ENCODE data around the gene USP15.

USP15 gene

GRCh38 chr12:62258941-62259630 is 1.1 kb upstream of the USP15 start:
- no peak for DNase-seq

GRCh38 chr12:62259631-62259992 is 592 bp upstream of the USP15 start:
- DNase-seq, result no peak

GRCh38 chr12:62260733-62261683 is 804 bp downstream of the USP15 start:
- peak; percentile 11 for DNase-seq

GRCh38 chr12:62261876-62262517 is 1.8 kb downstream of the USP15 start:
- DNase-seq, result no peak

GRCh38 chr12:62263232-62263631 is 3.0 kb downstream of the USP15 start:
- no peak for DNase-seq

GRCh38 chr12:62263966-62264365 is 3.8 kb downstream of the USP15 start:
- no peak for DNase-seq

- no peak for DNase-seq
Measured at GRCh38 chr12:62264706-62265105, 4.5 kb downstream of the USP15 start.

- DNase-seq, result no peak
Measured at GRCh38 chr12:62265511-62265910, 5.3 kb downstream of the USP15 start.

GRCh38 chr12:62267026-62267425 is 6.8 kb downstream of the USP15 start:
- no peak for DNase-seq

GRCh38 chr12:62267480-62267879 is 7.3 kb downstream of the USP15 start:
- DNase-seq, result no peak

- no peak for DNase-seq
Measured at GRCh38 chr12:62268956-62269355, 8.8 kb downstream of the USP15 start.

GRCh38 chr12:62269464-62270228 is 9.4 kb downstream of the USP15 start:
- no peak for DNase-seq

- DNase-seq, result no peak
Measured at GRCh38 chr12:62270384-62270783, 10.2 kb downstream of the USP15 start.

- no peak for DNase-seq
Measured at GRCh38 chr12:62270872-62271271, 10.7 kb downstream of the USP15 start.

GRCh38 chr12:62272936-62273552 is 12.8 kb downstream of the USP15 start:
- DNase-seq, result no peak

GRCh38 chr12:62273724-62274380 is 13.6 kb downstream of the USP15 start:
- no peak for DNase-seq

- DNase-seq, result no peak
Measured at GRCh38 chr12:62278022-62278421, 17.8 kb downstream of the USP15 start.

- no peak for DNase-seq
Measured at GRCh38 chr12:62279058-62279457, 18.9 kb downstream of the USP15 start.

GRCh38 chr12:62279961-62280360 is 19.8 kb downstream of the USP15 start:
- no peak for DNase-seq

GRCh38 chr12:62282057-62282774 is 22.0 kb downstream of the USP15 start:
- DNase-seq, result no peak

- no peak for DNase-seq
Measured at GRCh38 chr12:62284749-62285148, 24.5 kb downstream of the USP15 start.

All from KG1 (cell line).